ENCODE results near the gene RGS1.
A peak's percentile ranks its signal among the peaks of the same experiment; 100 is the strongest.

The RGS1 gene

GRCh38 chr1:192553741-192554140, 21.8 kb upstream of the RGS1 start:
- no peak for DNase-seq (ENCODE audit: low read depth)

DNA sequence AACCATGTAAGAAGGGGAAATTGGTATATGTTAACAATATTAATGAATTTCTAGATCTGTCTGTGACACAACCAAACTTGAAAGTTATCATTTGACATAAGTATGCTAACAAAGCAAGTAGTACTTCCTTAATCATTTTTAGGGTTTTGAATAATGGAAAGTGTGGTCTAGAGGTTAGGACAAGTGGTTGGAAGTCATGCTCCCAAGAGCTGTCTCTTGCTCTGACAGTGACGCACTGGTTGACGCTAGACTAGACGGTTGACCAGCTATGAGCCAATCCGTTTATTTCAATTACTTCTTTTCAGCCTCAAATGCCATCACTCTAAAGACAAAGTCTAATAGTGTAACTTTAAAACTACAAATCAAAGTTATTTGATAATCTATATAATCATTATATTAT, 20.7 kb upstream of the RGS1 start:
- no peak for DNase-seq (ENCODE audit: low read depth)

DNA sequence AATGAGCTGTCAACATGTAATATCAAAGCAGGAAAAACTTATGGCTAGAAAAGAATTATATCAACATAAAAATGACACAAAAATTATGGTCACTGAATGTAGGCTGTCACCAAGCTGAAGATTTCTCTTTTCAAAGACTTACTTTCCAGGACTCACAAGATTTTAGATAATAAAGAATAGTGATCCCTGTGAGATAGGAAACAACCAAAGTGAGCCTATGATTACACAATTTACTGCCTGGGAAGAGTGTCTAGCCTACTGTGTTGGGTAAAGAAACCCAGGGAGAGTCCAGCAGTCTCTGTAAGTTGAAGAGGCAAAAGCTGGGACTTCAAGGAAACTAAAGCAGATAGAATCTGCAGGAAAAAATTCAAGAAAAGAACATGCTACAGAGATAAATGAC, 20.2 kb upstream of the RGS1 start:
- DNase-seq (ENCODE audit: low read depth): no peak

DNA sequence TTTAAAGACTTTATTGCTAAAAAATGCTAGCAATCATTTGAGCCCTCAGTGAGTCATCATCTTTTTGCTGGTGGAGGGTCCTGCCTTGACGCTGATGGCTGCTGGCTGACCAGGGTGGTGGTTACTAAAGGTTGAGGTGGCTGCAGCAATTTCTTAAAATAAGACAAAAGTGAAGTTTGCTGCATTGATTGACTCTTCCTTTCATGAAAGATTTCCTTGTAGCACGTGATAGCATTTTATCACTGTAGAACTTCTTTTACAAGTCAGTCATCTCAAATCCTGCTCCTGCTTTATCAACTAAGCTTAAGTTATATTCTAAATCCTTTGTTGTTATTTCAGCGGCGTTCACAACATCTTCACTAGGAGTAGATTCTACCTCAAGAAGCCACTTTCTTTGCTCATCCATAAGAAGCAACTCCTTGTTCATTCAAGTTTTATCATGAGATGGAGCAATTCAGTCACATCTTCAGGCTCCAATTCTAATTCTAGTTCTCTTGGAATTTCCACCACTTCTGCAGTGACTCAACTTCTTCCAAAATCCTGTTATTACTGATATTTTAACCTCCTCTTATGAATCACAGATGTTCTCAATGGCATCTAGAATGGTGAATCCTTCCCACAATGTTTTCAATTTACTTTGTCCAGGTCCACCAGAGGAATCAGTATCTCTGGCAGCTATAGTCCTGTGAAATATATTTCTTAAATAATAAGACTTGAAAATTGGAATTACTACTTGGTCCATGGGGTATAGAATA, 17.6 kb upstream of the RGS1 start:
- DNase-seq (ENCODE audit: low read depth): peak; percentile 70

DNA sequence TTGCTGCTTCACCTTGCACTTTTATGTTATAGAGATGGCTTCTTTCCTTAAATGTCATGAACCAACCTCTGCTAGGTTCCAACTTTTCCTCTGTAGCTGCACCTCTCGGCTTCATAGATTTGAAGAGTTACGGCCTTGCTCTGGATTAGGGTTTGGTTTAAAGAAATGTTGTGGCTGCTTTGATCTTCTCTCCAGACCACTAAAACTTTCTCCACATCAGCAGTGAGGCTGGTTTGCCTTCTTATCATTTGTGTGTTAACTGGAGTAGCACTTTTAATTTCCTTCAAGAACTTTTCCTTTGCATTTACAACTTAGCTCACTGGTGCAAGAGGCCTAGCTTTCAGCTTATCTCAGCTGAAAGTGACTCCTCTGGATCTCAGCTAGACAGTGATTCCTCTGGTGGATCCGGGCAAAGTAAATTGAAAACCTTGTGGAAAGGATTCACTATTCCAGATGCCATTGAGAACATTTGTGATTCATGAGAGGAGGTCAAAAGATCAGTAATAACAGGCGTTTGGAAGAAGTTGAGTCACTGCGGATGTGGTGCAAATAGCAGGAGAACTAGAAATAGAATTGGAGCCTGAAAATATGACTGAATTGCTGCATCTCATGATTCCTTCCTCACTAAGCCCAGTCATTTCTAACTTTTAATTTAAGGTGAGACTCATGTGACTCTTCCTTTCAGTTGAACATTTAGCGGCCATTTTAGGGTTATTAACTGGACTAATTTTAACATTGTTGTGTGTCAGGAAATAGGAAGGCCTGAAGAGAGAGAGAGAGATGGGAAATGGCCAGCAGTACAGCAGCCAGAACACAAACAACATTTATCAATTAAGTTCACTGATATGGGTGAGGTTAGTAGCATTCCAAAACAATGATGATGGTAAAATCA, 16.2 kb upstream of the RGS1 start:
- peak; percentile 99 for DNase-seq (ENCODE audit: low read depth)

GRCh38 chr1:192561301-192561700, 14.3 kb upstream of the RGS1 start:
- DNase-seq (ENCODE audit: low read depth): no peak

DNA sequence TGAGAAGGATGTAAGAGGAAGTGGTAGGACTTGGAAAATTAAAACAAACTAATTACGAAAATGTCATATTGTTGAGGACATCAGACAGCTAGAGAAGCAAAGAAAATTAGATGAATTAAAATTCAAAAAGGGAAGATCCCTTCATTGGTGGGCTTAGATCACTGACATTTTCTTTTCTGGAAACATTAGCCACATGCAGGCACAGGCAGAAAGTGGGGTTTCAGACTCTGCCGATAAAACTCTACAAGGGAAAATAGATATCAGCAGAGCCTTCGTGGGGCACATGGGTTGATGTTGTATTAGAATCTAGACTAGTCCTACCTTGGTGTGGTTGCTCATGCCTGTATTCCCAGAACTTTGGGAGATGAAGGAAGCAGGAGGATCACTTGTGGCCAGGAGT, 12.4 kb upstream of the RGS1 start:
- DNase-seq (ENCODE audit: low read depth): no peak

- DNase-seq (ENCODE audit: low read depth): no peak
Observed at GRCh38 chr1:192564099-192564498, 11.5 kb upstream of the RGS1 start.

GRCh38 chr1:192565946-192566345, 9.6 kb upstream of the RGS1 start:
- no peak for DNase-seq (ENCODE audit: low read depth)

GRCh38 chr1:192566657-192567056, 8.9 kb upstream of the RGS1 start:
- DNase-seq (ENCODE audit: low read depth): no peak

GRCh38 chr1:192568063-192568462, 7.5 kb upstream of the RGS1 start:
- DNase-seq (ENCODE audit: low read depth): no peak

DNA sequence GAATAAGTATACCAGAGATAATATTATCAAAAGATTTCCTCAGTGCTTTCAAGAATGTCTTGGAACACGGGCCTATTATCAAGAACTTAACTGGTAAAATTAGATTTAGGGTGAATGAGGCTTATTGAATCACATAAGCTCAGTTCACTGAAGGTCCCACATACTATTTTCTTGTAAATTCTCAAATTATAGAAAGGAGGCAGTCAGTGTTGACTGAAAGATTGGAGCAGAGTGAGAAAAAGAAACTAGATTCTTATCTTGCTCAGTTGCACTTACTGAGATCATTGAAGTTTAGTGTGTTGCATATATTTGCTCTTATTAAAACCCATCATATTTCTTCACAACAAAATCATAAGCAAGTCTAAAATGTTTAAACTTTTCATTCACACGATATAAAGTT, 3.9 kb upstream of the RGS1 start:
- no peak for DNase-seq (ENCODE audit: low read depth)

- DNase-seq (ENCODE audit: low read depth): peak; percentile 62
Observed at GRCh38 chr1:192573499-192573898, 2.1 kb upstream of the RGS1 start.

- no peak for DNase-seq (ENCODE audit: low read depth)
Observed at GRCh38 chr1:192574073-192574472, 1.5 kb upstream of the RGS1 start.

- no peak for DNase-seq (ENCODE audit: low read depth)
Observed at GRCh38 chr1:192576190-192577144, 894 bp downstream of the RGS1 start.

- DNase-seq (ENCODE audit: low read depth): no peak
Observed at GRCh38 chr1:192577145-192578140, 1.9 kb downstream of the RGS1 start.

DNA sequence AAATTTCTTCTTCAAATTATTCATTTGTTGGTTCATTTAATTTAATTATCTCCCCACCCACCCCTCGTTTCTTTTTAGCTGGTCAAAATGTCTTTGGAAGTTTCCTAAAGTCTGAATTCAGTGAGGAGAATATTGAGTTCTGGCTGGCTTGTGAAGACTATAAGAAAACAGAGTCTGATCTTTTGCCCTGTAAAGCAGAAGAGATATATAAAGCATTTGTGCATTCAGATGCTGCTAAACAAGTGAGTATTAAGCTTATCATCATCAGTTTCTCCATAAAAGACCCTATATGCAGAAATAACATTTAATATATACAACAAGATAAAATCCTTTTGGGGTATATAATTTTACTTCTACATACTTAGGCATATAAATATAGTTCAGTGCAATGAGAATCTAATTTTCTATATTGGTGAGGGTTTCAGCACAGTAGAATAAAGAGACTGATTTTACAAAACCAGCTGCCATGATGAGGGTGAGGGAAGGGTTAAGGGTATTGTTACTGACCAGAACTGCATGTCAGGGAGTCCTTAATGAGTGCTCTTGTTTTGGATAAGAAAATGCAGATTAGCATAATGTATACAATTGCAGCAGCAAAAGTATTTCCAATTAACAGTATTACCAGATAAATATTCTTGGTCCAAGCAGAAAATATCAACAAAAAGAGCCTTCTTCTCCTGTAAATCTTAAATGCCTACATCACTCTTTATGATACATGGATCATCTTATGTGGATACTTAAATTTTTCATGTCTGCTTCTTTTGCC, 2.8 kb downstream of the RGS1 start:
- DNase-seq (ENCODE audit: low read depth): no peak

DNA sequence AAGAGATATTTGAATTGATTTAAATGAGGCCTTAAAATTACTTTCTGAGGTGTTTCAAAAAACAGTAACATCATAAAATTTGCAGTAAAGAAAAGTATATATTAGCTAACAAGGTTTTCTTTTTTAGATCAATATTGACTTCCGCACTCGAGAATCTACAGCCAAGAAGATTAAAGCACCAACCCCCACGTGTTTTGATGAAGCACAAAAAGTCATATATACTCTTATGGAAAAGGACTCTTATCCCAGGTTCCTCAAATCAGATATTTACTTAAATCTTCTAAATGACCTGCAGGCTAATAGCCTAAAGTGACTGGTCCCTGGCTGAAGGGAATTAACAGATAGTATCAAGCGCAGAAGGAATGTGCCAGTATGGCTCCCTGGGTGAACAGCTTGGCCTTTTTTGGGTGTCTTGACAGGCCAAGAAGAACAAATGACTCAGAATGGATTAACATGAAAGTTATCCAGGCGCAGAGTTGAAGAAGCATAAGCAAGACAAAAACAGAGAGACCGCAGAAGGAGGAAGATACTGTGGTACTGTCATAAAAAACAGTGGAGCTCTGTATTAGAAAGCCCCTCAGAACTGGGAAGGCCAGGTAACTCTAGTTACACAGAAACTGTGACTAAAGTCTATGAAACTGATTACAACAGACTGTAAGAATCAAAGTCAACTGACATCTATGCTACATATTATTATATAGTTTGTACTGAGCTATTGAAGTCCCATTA, 3.6 kb downstream of the RGS1 start:
- peak; percentile 54 for DNase-seq (ENCODE audit: low read depth)

DNA sequence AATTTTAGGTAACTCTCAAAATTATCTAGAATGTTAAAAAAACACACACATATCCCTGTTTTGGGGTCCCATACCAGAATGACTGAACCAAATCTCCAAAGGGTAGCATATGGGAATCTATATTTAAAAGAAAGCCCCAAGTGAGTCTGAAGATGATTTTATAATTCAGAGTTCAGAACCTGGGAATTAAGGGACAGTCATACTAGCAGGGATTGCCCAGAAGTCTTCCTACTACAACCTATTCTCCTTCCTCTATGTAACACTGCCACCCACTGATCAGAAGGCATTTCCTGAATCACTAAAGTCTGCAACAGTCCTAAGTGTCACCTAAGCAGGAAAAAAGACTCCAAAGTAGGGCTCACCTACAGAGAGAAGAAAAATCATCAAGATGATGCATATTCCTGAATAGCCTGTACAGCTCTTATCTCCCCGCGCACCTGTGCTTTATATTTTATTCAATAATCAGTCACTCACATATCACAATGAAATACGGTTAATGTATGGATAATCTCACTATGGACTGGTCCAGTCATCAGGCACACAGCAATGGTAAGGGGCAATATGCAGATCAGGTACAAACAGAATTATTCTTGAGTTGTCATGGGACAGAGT, 4.9 kb downstream of the RGS1 start:
- DNase-seq (ENCODE audit: low read depth): peak; percentile 75

All from ELR (cell line).